ENCODE results near the gene CAMTA1. TPM values are rescaled to one million over a fixed set of nuclear protein-coding genes. Genes with fewer than 3 reads are reported as not detected.

Gene CAMTA1
- total RNA-seq, 1 donor from 2014 or later: 47.9 TPM

DNA sequence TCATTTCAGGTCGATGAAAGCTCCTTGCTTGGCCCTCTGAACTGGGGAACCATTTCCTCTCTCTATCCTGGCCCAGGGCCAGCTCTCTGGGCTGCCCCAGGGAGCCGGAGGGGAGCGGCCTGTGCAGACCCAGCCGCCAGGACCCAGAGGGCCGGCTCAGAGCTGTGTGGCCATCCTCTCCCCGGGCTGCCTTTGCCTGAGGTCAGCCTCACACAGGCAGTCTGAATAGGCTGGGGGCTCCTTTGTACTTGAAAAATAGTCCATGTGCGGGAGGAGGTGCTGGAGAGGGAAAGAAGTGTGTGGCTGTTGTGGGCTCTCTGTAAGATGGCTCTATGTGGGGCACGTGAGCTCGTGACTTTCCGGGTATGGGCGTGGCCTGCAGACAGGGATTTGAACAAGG is 710.7 kb downstream of the CAMTA1 start:
- ATAC-seq: no peak
- Histone ChIP-seq H3K4me3 (no peak overlapping the region), H3K27ac (no peak overlapping the region), H3K4me1 (peaks cover 13% of the 10 kb centered on the region), H3K9me3 (no peaks in the 10 kb centered on the region), H3K36me3 (no peaks in the 10 kb centered on the region), H3K27me3 (ENCODE audit: low read depth) (no peaks in the 10 kb centered on the region)
- intact Hi-C loops (cut with DNase I): no loop called here
- TF ChIP-seq, protein P1, sequence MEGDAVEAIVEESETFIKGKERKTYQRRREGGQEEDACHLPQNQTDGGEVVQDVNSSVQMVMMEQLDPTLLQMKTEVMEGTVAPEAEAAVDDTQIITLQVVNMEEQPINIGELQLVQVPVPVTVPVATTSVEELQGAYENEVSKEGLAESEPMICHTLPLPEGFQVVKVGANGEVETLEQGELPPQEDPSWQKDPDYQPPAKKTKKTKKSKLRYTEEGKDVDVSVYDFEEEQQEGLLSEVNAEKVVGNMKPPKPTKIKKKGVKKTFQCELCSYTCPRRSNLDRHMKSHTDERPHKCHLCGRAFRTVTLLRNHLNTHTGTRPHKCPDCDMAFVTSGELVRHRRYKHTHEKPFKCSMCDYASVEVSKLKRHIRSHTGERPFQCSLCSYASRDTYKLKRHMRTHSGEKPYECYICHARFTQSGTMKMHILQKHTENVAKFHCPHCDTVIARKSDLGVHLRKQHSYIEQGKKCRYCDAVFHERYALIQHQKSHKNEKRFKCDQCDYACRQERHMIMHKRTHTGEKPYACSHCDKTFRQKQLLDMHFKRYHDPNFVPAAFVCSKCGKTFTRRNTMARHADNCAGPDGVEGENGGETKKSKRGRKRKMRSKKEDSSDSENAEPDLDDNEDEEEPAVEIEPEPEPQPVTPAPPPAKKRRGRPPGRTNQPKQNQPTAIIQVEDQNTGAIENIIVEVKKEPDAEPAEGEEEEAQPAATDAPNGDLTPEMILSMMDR (IDR thresholded peaks at IDR 0.05): no peak
- no peak for DNase-seq

DNA sequence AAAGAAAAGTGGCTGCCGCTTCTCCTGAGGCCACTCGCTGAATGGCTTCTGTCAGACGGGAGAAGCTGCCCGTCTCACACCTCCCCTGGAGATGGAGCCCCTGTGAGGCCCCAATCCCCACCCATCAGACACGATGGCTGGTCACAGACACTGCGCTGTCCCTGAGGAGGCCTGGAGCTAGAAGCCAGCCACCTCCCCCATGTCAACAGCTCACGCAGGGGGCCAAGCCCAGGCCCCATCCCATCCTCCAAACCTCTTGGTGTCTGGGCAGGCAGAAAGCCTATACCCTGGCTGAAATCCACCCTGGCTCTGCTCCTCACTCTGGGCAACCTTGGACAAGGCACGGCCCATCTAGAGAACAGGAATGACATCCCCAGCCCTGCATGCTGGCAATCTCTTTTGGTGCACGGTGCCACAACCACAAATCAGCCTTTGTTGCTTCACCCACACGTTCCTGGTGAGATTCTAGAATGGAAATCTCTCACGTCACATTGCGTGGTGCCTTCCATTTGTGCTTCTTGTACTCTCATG is 711.9 kb downstream of the CAMTA1 start:
- TF ChIP-seq, protein P1 (IDR thresholded peaks at IDR 0.05): no peak
- Histone ChIP-seq H3K27ac (no peak overlapping the region), H3K36me3 (no peaks in the 10 kb centered on the region), H3K27me3 (ENCODE audit: low read depth) (no peaks in the 10 kb centered on the region), H3K4me1 (peaks cover 2% of the 10 kb centered on the region), H3K4me3 (no peak overlapping the region), H3K9me3 (no peaks in the 10 kb centered on the region)
- ATAC-seq (no peak), DNase-seq (no peak)
- intact Hi-C loops (cut with DNase I): no loop called here

DNA sequence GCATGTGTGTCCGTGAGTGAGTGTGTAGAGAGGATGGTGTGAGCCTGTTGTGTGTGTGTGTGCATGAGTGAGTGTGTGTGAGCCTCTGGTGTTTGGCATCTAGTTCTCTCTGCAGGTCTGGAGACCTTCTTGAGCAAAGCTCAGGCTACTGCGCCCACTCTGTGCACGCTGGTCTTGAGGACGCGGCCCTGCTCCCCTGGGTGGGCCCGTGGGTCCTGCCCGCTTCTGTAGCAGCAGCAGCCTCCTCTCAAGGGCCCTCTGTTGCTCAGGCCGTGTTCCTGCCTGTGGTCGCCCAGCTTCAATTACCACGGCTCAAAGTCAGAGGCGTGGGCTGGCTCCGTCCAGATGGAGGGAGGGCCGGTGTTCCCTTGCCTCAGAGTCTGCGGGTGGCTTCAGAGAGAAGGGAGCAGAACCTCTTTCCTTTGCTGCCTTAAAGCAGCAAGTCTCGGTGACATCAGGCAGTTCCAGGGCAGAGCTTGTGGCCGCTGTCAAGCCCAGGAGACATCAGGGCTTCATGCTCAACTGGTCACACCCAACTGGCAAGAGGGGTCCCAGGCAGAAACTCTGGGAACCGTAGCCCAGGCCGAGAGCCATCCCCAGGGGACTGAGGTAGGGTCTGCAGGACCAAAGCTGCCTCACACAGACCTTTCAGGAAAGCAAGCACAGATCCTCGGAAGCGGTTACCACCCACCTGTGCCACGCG is 715.3 kb downstream of the CAMTA1 start:
- Histone ChIP-seq H3K4me3 (no peak overlapping the region), H3K36me3 (no peaks in the 10 kb centered on the region), H3K4me1 (no peaks in the 10 kb centered on the region), H3K9me3 (no peaks in the 10 kb centered on the region), H3K27me3 (ENCODE audit: low read depth) (peaks cover 5% of the 10 kb centered on the region), H3K27ac (no peak overlapping the region)
- DNase-seq: no peak
- intact Hi-C loops (cut with DNase I): no loop called here
- ATAC-seq: no peak
- TF ChIP-seq, protein P1 (IDR thresholded peaks at IDR 0.05): no peak

DNA sequence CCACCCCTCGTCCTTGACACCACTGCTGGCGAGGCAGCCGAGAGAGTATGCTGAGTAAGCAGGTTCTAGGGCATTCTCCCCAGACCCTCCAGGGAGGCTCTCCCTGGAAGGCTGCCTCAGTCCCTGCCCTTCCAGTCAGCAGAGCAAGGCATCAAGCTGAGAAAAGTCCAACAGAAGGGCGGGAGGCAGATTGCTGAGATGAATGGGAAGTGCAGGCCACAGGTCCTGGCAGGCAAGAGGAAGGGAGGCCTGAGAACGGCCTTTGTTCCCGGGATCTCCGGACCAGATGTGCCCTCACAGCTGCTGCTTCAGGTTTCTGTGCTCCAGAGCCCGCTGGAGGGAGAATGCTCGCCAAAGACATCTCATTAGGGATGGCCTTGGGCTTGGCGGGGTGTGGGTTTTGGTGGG is 715.8 kb downstream of the CAMTA1 start:
- no peaks in the 10 kb centered on the region for H3K4me1 ChIP-seq
- no peak for DNase-seq
- intact Hi-C loops (cut with DNase I): no loop called here
- H3K27me3 ChIP-seq (ENCODE audit: low read depth): peaks cover 5% of the 10 kb centered on the region
- no peak for ATAC-seq
- TF ChIP-seq, protein P1 (IDR thresholded peaks at IDR 0.05): no peak
- H3K4me3 ChIP-seq: no peak overlapping the region
- no peaks in the 10 kb centered on the region for H3K36me3 ChIP-seq
- H3K27ac ChIP-seq: no peak overlapping the region
- H3K9me3 ChIP-seq: no peaks in the 10 kb centered on the region

DNA sequence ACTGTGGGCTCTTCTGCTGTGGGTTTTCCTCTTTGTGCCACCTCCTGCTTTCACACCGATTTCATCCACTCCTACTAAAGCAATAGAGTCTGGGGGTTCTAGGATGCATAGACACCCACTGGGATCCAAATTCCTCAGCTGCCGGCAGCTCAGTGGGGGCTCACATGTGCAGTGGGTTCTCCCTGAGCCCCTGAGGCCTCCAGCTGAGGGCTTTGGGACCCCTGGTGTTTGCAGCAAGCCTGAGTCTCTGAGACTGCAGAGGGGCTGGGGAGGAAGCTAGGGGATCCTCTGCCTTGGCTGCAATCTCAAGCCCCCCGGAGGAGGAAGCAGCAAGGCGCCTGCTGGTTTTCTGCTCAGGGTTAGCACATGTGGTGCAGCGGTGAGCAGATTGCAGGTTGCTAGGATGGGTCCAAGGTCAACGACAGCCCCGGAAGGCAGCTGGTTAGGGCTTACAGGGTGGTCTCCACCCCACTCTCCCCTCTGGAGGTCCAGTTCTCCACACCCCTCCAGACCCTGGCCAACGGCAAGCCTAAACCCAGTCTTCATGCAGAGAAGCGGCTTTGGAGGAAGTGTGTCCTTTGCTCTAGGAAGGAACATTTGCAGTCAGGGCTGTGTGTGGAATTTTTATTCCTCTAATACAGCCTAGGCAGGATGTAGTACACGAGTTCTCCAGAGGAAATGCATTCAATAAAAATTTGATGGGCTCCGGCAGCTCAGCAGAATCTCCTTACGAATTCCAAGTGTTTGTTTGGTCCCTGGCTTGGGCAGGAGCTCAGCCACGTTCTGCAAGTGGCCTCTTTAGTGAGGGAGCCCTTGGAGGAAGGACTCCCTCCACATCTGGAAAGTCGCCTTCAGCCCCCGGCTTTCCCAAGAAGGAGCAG is 716.7 kb downstream of the CAMTA1 start:
- Histone ChIP-seq H3K4me3 (no peak overlapping the region), H3K27me3 (ENCODE audit: low read depth) (peaks cover 5% of the 10 kb centered on the region), H3K36me3 (no peaks in the 10 kb centered on the region), H3K9me3 (no peaks in the 10 kb centered on the region), H3K4me1 (no peaks in the 10 kb centered on the region), H3K27ac (no peak overlapping the region)
- intact Hi-C loops (cut with DNase I): no loop called here
- ATAC-seq (no peak), DNase-seq (no peak)
- TF ChIP-seq, protein P1 (IDR thresholded peaks at IDR 0.05): no peak

Measured in lower lobe of right lung (tissue), 2 donors.